Uterus (tissue), 2 donors: Measurements from ENCODE around the gene MIA2.

ENCODE experiments used
- POLR2A ChIP-seq, 2 donors: fragments of 450-650 bp; IDR thresholded peaks; one replicate each; pipeline ENCODE4 v1.6.1; 2016; ENCODE audit warnings: antibody characterized with exemption in 2 of 2, mild to moderate bottlenecking in 1 of 2, moderate library complexity in 1 of 2
- TF ChIP-seq, protein P1 (sequence below), 4 experiments: fragments of 200-600 bp in 2 of 4; fragments of 450-650 bp in 2 of 4; sonication (generic) in 2 of 4; IDR thresholded peaks; one replicate each; pipeline ENCODE4 v1.5.1; 2016 to 2019; ENCODE audit warnings: antibody characterized with exemption in 4 of 4, mild to moderate bottlenecking in 2 of 4, moderate library complexity in 1 of 4

DNA sequence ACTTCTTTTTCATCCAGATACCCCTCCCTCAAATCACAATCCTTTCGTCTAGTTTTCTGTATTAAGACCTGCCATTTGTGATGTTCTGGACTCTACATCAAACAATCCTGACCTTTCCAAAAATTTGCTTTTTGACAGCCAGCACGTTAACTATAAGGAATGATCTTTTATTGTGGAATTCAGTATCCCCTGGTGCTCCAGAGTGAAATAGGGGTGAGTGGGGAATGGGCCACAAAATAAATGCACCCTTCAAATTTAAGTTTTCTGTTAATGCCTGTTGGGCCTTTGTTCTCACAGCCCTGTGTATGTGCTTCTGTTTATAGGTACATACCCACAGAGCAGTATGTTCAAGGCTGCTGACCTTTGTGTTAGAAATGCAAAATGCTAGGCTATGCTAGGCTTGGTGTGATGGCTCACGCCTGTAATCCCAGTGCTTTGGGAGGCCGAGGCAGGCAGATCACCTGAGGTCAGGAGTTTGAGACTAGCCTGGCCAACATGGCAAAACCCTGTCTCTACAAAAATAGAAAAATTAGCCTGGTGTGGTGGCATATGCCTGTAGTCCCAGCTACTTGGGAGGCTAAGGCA, 46.7 kb upstream of the MIA2 start:
- TF ChIP-seq, protein P1, sequence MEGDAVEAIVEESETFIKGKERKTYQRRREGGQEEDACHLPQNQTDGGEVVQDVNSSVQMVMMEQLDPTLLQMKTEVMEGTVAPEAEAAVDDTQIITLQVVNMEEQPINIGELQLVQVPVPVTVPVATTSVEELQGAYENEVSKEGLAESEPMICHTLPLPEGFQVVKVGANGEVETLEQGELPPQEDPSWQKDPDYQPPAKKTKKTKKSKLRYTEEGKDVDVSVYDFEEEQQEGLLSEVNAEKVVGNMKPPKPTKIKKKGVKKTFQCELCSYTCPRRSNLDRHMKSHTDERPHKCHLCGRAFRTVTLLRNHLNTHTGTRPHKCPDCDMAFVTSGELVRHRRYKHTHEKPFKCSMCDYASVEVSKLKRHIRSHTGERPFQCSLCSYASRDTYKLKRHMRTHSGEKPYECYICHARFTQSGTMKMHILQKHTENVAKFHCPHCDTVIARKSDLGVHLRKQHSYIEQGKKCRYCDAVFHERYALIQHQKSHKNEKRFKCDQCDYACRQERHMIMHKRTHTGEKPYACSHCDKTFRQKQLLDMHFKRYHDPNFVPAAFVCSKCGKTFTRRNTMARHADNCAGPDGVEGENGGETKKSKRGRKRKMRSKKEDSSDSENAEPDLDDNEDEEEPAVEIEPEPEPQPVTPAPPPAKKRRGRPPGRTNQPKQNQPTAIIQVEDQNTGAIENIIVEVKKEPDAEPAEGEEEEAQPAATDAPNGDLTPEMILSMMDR (IDR thresholded peaks at IDR 0.05): no peak
- no peak for TF ChIP-seq POLR2A (IDR thresholded peaks at IDR 0.05)
